HL-60/S4 treated with retinoic acid at 250 ng/mL for 4 days and 3 days (cell line): ENCODE data around the gene SNTG2.
"Not testable (repeated sequence)": the region's sequence is repeated elsewhere in the genome, so short reads cannot be mapped to it uniquely, and the experiment has no call there.

Experiments used
- in situ Hi-C: fragments of 300-500 bp; cut with MboI; formaldehyde crosslinking; loops from 2 replicates; pipeline ENCODE4 v1.7.0; 2022; ENCODE audit warnings: low sequenced_read_pairs

SNTG2 gene

GRCh38 chr2:950080-950966, at the start of gene SNTG2:
TSS of gene SNTG2 (plus strand) at chr2:950849. CDS start at chr2:950997, 148 bp downstream.
- in situ Hi-C loops = no loop called here

GRCh38 chr2:902584-902983, 48.1 kb upstream of the SNTG2 start:
- in situ Hi-C loops = no loop called here

- in situ Hi-C loops = no loop called here
These were observed 47.3 kb upstream of the SNTG2 start for GRCh38 chr2:903223-903900.

GRCh38 chr2:904246-905024, 46.2 kb upstream of the SNTG2 start:
- in situ Hi-C loops = no loop called here

GRCh38 chr2:905091-905832, 45.4 kb upstream of the SNTG2 start:
- in situ Hi-C loops = no loop called here

GRCh38 chr2:905833-906140, 44.9 kb upstream of the SNTG2 start:
- in situ Hi-C loops = no loop called here

- in situ Hi-C loops = no loop called here
These were observed 42.9 kb upstream of the SNTG2 start for GRCh38 chr2:907706-908105.

- in situ Hi-C loops = no loop called here
These were observed 42.1 kb upstream of the SNTG2 start for GRCh38 chr2:908568-908967.

GRCh38 chr2:909764-910379, 40.8 kb upstream of the SNTG2 start:
- in situ Hi-C loops = not testable (repeated sequence)

GRCh38 chr2:910698-911097, 40.0 kb upstream of the SNTG2 start:
- in situ Hi-C loops = no loop called here

GRCh38 chr2:915979-916378, 34.7 kb upstream of the SNTG2 start:
- in situ Hi-C loops = no loop called here

- in situ Hi-C loops = no loop called here
These were observed 33.7 kb upstream of the SNTG2 start for GRCh38 chr2:916935-917334.

GRCh38 chr2:919672-920071, 31.0 kb upstream of the SNTG2 start:
- in situ Hi-C loops = no loop called here

- in situ Hi-C loops = no loop called here
These were observed 30.1 kb upstream of the SNTG2 start for GRCh38 chr2:920573-920972.

- in situ Hi-C loops = no loop called here
These were observed 29.6 kb upstream of the SNTG2 start for GRCh38 chr2:920999-921398.

GRCh38 chr2:922185-922584, 28.5 kb upstream of the SNTG2 start:
- in situ Hi-C loops = no loop called here

GRCh38 chr2:923832-924601, 26.6 kb upstream of the SNTG2 start:
- in situ Hi-C loops = no loop called here

- in situ Hi-C loops = no loop called here
These were observed 25.9 kb upstream of the SNTG2 start for GRCh38 chr2:924701-925100.

- in situ Hi-C loops = no loop called here
These were observed 25.3 kb upstream of the SNTG2 start for GRCh38 chr2:925309-925708.

GRCh38 chr2:925711-926110, 24.9 kb upstream of the SNTG2 start:
- in situ Hi-C loops = no loop called here
